A549 (cell line): ENCODE results near the gene ZDHHC3. TPM values are rescaled to one million over a fixed set of nuclear protein-coding genes. Genes with fewer than 3 reads are reported as not detected.

Experiments
- ATAC-seq, 2 experiments: fragments of 200-7000 bp in 1 of 2; fragments of >200 bp in 1 of 2; cut with Nextera tagmentation in 1 of 2; cut with Tn5 transposase in 1 of 2; 3 replicates each; pipeline versions ENCODE4 v1.8.0 to v1.9.1; 2018 to 2020; ENCODE audit warnings: mild to moderate bottlenecking in 1 of 2, moderate library complexity in 1 of 2
- CTCF ChIA-PET: fragments of 300-600 bp; sonication (Branson Sonifier 250); formaldehyde crosslinking; extraction: SDS; loops from one replicate; lab custom pipeline; 2021; ENCODE audit warnings: antibody characterized with exemption, inconsistent platforms; lab: Yijun Ruan, JAX
- POLR2A ChIA-PET: fragments of 350-600 bp; formaldehyde crosslinking; extraction: SDS; loops from one replicate; lab custom pipeline; 2021; ENCODE audit warnings: antibody characterized with exemption, inconsistent platforms; lab: Yijun Ruan, JAX
- DNase-seq, 2 experiments: peaks; one replicate each; pipeline versions ENCODE4 v3.0.0 to v3.0.0-alpha.2; 2011 to 2016; ENCODE audit warnings: low read depth in 1 of 2, low spot score in 1 of 2
- FAIRE-seq: peaks from 2 replicates; lab custom pipeline; 2011; peaks lifted over from hg19 to GRCh38; lab: Jason Lieb, UNC
- H3K27ac ChIP-seq, 2 experiments: fragments of >200 bp; sonication (Bioruptor Twin); formaldehyde crosslinking; 3 replicates each; pipeline ENCODE4 v1.5.1; 2016 to 2017
- H3K4me1 ChIP-seq: fragments of >200 bp; sonication (Bioruptor Twin); formaldehyde crosslinking; 3 replicates; pipeline ENCODE4 v1.6.1; 2016
- H3K4me2 ChIP-seq: fragments of >200 bp; sonication (Bioruptor Twin); formaldehyde crosslinking; 3 replicates; pipeline ENCODE4 v1.6.1; 2016
- H3K4me3 ChIP-seq: fragments of >200 bp; sonication (Bioruptor Twin); formaldehyde crosslinking; 3 replicates; pipeline ENCODE4 v1.5.1; 2016
- H3K9me3 ChIP-seq: fragments of >200 bp; sonication (Bioruptor Twin); formaldehyde crosslinking; 3 replicates; pipeline ENCODE4 v1.6.1; 2016
- CBX2 ChIP-seq: fragments of 200-600 bp; sonication (generic); IDR thresholded peaks from 2 replicates; pipeline ENCODE4 v1.6.1; 2016; ENCODE audit warnings: low read depth, mild to moderate bottlenecking, borderline replicate concordance
- E2F6 ChIP-seq: IDR thresholded peaks from 2 replicates; pipeline ENCODE4 v1.6.1; 2012; ENCODE audit warnings: low read depth, borderline replicate concordance
- ELK1 ChIP-seq: fragments of 150-350 bp; IDR thresholded peaks from 2 replicates; pipeline ENCODE4 v1.6.1; 2014; ENCODE audit warnings: low read depth, mild to moderate bottlenecking, low read length
- FOSL2 ChIP-seq, 2 experiments: fragments of 450-650 bp in 1 of 2; fragments of >200 bp in 1 of 2; sonication (Bioruptor Twin) in 1 of 2; formaldehyde crosslinking; IDR thresholded peaks; 2 replicates each; pipeline versions ENCODE4 v1.5.0 to v1.6.1; 2016 to 2020; ENCODE audit warnings: mild to moderate bottlenecking in 1 of 2, moderate library complexity in 1 of 2
- JUNB ChIP-seq: fragments of >200 bp; sonication (Bioruptor Twin); formaldehyde crosslinking; IDR thresholded peaks from 2 replicates; pipeline ENCODE4 v1.6.1; 2016
- KDM1A ChIP-seq: fragments of 200-600 bp; sonication (generic); IDR thresholded peaks from 2 replicates; pipeline ENCODE4 v1.6.1; 2016; ENCODE audit warnings: low read depth, mild to moderate bottlenecking
- KDM5A ChIP-seq: fragments of 200-600 bp; sonication (generic); IDR thresholded peaks from 2 replicates; pipeline ENCODE4 v1.6.1; 2016; ENCODE audit warnings: antibody characterized with exemption, mild to moderate bottlenecking
- MAFK ChIP-seq: fragments of 450-650 bp; IDR thresholded peaks from 2 replicates; pipeline ENCODE4 v1.6.1; 2014; ENCODE audit not compliant: partially characterized antibody
- MYC ChIP-seq: IDR thresholded peaks from 2 replicates; pipeline ENCODE4 v1.6.1; 2012; ENCODE audit warnings: mild to moderate bottlenecking, inconsistent platforms, low read length, improper control_type of control experiment, borderline replicate concordance
- NR3C1 ChIP-seq: fragments of >200 bp; sonication (Bioruptor Twin); formaldehyde crosslinking; IDR thresholded peaks from 3 replicates; pipeline ENCODE4 v1.6.1; 2017
- PHF8 ChIP-seq: fragments of 200-600 bp; sonication (generic); IDR thresholded peaks from 2 replicates; pipeline ENCODE4 v1.6.1; 2016; ENCODE audit warnings: low read depth, mild to moderate bottlenecking, antibody characterized with exemption, moderate library complexity, borderline replicate concordance
- RCOR1 ChIP-seq: fragments of 150-350 bp; IDR thresholded peaks from 2 replicates; pipeline ENCODE4 v1.6.1; 2014; ENCODE audit warnings: antibody characterized with exemption, low read length, low read depth
- REST ChIP-seq: fragments of 200-600 bp; sonication (generic); IDR thresholded peaks from 2 replicates; pipeline ENCODE4 v1.6.1; 2016; ENCODE audit warnings: antibody characterized with exemption, mild to moderate bottlenecking, moderate library complexity
- WGBS: methylation state at CpG from one replicate; pipeline ENCODE4 v1.1.6; 2017; ENCODE audit errors: missing lambda C conversion rate; 5-methylcytosine and 5-hydroxymethylcytosine counted together
- polyA plus RNA-seq, 4 experiments: library from polyadenylated mRNA; depleted of rRNA in 3 of 4; stranded (reverse); fragments of >200 nt; fragmentation: RNase III in 1 of 4; extraction: RNeasy Plus Mini Kit Qiagen cat#74134 plus additional on column Dnase treatment in 1 of 4; gene quantifications; 2 replicates in 3 of 4; 3 replicates in 1 of 4; pipeline ENCODE4 v1.2.3, GENCODE V29; 2011 to 2017

ZDHHC3 gene
- polyA plus RNA-seq, 2 of the 4 experiments (the other 2 are of a cell fraction) = 28.7 to 57.7 TPM

- no peak for FAIRE-seq
- no peaks in the 10 kb centered on the region for H3K9me3 ChIP-seq
- no peak for TF ChIP-seq REST
- TF ChIP-seq KDM5A = no peak
- TF ChIP-seq RCOR1 = no peak
- no peak for DNase-seq
- no peak overlapping the region for H3K4me3 ChIP-seq
- H3K27ac ChIP-seq = no peak overlapping the region
- H3K4me2 ChIP-seq = no peak overlapping the region
- H3K4me1 ChIP-seq = peaks cover 6% of the 10 kb centered on the region; the same call in 1 of the 3 replicates
- ChIA-PET CTCF (no interaction called here), POLR2A (no interaction called here)
- ATAC-seq = no peak
- 90% methylated on average over 6 of the region's 6 CpGs for WGBS
These were observed 13.2 kb downstream of the ZDHHC3 start for GRCh38 chr3:44962621-44963393.

DNA sequence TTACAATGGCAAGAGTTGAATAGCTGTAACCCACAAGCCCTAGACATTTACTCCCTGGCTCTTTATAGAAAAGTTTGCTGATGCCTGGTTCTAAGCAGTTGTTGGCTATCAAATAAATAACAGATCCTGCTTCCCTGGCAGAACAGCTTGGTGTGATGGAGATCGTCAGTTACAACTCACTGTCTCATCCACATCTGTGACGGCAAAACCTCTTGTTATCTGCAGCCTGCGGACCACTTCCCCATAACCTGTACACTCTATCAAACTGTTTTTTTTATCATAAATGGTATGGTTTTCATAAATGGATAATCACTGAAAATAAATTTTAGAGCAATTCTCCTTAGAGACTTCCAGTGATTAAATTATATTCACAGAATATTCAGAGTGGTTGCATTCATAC is 14.1 kb downstream of the ZDHHC3 start:
- H3K4me1 ChIP-seq = peaks cover 4% of the 10 kb centered on the region; the same call in 1 of the 3 replicates
- ATAC-seq = no peak
- no peak overlapping the region for H3K4me2 ChIP-seq
- CTCF ChIA-PET = no interaction called here
- TF ChIP-seq MYC (no peak), REST (no peak), E2F6 (no peak), PHF8 (no peak), ELK1 (no peak), KDM1A (no peak), FOSL2 (IDR thresholded peaks at IDR 0.05) (no peak), FOSL2 (CRISPR knock-in tag; IDR thresholded peaks at IDR 0.05) (no peak), NR3C1 (no peak), JUNB (no peak), CBX2 (no peak), KDM5A (no peak), MAFK (no peak)
- TF ChIP-seq, all 56 proteins: peak for 0
- no peak for DNase-seq
- WGBS = 93% methylated on average over 3 of the region's 3 CpGs
- no peak overlapping the region for H3K27ac ChIP-seq
- H3K4me3 ChIP-seq = no peak overlapping the region
- H3K9me3 ChIP-seq = no peaks in the 10 kb centered on the region
- POLR2A ChIA-PET = no interaction called here
- no peak for FAIRE-seq
